GM19452 (cell line): Measurements from ENCODE around the gene SCAMP1.
"Not testable (repeated sequence)": the region's sequence is repeated elsewhere in the genome, so short reads cannot be mapped to it uniquely, and the experiment has no call there.

Experiments used
- ATAC-seq: cut with Tn5 transposase; IDR thresholded peaks from one replicate; pipeline ENCODE4 v1.9.1; 2021; ENCODE audit not compliant: unreplicated experiment

Gene SCAMP1, protein sequence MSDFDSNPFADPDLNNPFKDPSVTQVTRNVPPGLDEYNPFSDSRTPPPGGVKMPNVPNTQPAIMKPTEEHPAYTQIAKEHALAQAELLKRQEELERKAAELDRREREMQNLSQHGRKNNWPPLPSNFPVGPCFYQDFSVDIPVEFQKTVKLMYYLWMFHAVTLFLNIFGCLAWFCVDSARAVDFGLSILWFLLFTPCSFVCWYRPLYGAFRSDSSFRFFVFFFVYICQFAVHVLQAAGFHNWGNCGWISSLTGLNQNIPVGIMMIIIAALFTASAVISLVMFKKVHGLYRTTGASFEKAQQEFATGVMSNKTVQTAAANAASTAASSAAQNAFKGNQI

DNA sequence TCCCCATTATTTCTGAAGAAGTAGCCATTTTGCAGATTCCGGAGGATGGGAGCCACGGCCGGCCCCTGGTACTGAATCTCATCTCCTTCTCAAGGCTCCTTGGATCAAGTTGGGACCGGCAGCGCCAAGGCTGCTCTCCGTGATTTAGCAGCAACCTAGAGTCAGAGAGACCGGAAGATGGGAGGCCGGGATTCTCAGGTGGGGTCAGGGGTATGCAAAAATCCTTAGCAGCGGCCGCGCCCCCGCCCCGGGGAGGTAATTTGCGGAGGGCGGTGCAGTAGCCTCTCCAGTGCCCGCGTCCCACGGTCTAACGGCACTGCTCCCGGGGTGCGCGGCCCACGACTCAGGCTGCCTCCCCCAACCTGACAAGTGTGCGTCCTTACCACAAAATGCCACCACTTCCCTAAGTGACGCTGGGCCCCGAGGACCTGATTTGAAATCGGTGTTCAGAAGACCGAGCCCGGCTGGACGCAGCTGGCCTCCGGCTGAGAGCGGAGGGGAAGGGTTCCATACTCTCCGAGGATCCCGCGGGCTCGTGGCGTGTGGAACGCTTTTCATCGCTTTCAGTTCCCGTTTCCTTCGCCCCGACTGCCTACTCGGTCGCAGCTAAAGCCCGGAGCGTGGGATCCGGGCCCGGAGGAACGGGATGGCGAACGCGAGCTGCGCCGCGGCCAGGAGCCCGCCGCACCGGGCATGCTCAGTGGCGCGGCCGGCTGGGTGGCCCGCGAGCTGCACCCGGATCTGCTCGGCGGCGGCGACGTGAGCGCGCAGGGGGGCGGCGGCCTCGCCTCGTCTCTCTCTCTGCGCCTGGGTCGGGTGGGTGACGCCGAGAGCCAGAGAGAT, at the start of gene SCAMP1:
Gene SCAMP1 (plus strand): TSS at position 787 of the 843 bp plus-strand sequence. CDS start 55 bp downstream, at position 842.
- peak; percentile 87 for ATAC-seq

DNA sequence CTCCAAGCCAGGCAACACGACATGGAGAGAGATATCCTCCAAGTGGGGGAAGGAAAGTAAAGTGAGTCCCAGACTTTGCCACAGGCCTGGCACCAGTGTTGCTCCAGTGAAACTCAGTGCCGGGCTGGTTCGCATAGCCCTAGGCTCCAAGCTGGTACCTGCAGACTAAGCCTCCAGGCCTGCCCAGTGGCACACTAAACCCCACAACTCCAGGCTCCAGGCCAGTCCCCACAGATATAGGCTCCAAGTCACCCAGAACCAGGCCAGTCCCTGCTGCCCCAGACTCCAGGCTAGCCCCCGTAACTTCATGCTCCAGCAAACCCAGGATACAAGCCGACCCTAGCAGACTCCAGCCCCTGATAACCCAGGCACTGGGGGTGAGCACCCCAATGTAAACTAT, 42.9 kb upstream of the SCAMP1 start:
- no peak for ATAC-seq

DNA sequence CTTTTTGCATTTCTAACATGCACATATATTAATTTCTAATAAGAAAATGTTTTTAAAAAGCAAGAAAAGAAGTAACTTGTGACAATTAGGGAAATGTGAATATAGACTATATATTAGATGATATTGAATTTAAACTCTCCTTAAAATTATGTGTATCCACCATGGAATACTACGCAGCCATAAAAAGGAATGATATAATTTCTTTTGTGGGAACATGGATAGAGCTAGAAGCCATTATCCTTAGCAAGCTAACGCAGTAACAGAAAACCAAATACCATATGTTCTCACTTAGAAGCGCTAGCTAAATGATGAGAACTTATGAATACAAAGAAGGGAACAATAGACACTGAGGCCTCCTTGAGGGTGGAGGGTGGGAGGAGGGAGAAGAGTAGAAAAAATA, 42.1 kb upstream of the SCAMP1 start:
- no peak for ATAC-seq

DNA sequence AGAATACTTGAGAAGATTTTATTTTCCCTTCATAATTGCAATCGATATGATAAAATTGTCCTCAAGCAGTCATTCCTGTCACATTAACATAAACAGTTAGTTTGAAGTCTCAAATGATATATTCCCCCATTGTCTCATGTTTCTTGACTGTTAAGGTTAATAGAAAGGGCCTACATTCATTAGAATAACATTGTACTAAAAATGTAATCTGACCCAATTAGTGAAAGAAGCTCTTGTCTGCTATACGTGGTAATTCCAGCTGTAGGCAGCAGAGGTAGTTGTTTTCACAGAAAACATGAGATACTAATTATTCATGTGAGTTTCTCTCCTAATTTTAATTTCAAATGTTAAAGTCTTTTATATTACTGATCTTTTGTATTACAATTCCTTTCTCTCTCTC, 40.0 kb upstream of the SCAMP1 start:
- no peak for ATAC-seq

DNA sequence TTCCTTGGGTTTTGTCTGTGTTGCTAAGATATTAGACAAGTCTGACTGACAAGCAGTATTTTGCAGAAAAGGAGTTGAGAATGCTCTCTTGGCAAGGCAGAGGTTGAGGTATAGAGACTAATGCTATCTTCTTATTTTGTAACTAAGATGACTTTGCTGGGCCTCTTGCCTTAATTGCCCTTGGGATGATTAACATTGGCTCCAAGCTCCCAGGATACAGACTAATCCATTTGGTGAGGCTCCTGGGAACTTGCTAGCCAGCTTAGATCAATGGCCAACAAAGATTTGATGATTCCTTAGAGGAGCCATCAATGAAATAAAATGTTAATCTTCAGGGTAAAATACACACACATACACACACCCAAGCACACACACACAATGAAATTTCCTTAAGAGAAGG, 37.2 kb upstream of the SCAMP1 start:
- no peak for ATAC-seq

DNA sequence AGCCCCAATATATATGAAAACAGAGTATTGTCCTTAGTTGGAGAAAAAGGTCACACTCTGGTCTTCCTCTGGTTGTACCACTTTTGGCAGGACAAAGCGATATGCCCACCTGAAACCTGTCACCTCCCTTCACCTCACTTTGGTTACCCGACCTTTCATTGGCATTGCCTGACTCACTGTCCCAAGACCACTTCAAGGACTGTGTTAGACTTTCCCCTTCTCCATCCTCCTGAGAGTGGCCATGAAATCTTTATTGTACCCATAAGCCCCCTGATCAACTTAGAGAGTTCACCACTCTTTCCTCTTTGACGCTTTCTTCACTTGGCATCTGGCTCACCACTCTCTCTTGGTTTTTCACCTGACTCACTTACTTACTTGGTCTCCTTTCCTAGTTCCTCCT, 33.5 kb upstream of the SCAMP1 start:
- no peak for ATAC-seq

DNA sequence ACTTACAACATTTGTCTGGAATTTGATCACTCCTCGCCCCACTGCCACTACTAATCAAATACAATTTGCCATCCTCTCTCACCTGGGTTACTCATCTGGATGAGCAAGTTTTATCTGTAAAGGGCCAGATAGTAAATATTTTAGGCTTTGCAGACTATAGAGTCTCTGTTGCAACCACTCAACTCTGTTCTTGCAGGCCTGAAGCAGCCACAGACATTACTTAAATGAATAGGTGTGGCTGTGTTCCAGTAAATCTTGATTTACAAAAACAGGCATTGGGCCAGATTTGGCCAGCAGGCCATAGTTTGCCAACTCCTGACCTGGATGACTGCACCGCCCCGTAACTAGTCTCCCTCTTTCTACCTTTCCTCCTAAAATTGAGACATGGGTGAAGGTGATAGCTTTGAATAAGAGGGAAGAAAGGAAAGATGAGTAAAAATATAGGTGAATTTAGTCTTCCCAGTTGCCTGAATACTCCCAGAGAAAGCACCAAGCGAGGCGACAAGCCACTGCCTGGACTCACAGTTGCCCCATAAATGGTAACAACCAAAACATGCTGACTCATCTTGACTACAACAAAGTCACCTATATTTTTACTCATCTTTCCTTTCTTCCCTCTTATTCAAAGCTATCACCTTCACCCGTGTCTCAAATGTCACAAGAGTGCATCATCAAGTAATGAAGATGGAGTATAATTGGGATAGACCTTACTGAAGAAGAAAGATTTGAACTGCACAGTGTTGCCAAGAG, 32.5 kb upstream of the SCAMP1 start:
- ATAC-seq: no peak

DNA sequence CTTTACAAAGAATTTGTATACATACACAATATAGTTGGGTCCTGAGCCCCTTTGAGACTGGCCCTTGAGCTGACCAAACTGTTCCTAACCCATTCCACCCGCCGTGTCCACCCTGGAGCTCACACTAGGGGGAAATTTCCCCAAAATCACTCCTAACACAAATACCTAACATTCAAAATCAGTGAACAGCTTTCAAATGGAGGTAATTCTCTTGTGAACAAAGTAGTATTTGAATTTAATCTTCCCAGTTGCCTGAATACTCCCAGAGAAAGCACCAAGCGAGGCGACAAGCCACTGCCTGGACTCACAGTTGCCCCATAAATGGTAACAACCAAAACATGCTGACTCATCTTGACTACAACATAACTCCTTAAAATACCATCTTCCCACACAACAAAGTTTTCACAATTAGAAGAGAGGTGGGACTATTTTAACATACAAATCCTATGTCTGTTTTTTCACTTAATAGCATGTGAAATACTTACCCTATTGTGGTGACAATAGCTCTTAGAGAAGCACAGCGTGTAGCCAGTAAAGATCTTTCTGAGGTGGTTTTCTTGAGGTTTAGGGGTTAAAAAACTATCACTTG, 31.7 kb upstream of the SCAMP1 start:
- no peak for ATAC-seq

DNA sequence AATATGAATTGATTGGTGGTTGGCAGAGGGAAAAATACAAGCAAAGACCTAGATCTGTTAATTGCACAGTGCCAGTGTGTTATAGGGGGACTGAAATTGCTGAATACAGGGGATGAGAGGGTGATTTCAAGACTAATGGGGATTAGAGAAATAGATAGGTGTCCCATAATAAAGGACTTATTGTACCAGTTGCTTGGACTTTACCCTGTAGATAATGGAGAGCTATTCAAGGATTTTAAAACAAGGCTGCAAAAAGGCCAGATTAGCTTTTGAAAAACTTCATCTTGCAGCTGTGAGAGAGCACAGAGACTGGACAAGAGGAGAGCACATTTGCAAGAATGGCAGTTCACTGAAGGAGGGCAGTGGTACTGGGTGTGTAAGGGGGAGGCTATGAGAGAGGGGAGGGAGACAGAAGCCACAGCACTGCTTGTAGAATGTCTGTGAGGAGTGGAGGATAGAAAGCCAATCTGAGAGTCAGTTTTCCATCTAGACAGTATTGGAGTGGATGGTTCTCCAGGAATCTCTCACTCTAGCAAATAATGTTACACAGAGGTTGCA, 28.8 kb upstream of the SCAMP1 start:
- no peak for ATAC-seq

DNA sequence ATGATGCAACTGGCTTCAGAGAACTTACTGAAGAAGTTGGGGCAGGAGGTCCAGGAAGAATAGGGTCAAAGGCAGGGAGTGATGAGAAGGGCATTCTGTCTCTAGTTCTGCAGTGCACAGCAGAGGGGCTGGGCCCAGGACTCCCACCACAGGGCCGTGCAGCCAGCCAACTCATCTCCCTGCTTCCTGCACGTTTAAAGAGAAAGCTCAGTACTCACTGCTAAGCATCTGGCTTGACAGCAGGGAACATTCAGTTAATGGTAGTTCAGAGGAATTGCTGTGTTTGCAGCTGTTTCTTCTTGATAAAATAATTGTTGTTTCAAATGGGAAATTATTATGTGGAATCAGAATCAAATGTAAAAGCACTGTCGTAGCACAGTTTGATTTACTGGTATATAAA, 25.6 kb upstream of the SCAMP1 start:
- no peak for ATAC-seq

DNA sequence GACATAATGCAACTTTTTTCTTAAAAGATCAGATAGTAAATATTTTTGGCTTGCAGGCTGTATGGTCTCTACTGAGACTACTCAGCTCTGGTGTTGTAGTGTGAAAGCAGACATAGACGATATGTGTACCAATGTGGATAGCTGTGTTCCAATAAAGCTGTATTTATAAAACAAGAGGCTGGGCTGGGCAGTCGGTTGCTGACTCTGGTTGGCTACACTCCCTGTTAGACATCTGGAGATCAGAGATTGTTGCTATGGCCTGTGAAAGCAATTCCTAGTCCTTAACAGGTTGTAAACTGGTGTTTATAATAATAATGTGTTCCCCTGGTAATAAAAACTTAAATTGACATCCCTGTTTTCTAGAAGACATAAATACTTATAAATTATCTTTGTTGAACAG, 24.4 kb upstream of the SCAMP1 start:
- ATAC-seq: no peak

DNA sequence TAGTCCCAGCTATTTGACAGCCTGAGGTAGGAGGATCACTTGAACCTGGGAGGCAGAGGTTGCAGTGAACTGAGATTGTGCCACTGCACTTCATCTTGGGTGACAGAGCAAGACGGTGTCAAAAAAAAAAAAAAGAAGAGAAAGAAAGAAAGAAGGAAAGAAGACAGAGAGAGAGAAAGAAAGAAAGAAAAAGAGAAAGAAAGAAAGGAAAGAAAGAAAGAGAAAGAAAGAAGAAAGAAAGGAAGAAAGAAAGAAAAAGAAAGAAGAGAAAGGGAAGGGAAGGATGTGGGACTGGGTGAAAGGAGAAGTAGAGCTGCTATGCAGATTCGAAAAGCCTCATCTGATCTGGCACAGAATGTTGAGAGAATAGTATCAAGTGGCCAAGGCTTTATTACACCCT, 23.7 kb upstream of the SCAMP1 start:
- no peak for ATAC-seq

DNA sequence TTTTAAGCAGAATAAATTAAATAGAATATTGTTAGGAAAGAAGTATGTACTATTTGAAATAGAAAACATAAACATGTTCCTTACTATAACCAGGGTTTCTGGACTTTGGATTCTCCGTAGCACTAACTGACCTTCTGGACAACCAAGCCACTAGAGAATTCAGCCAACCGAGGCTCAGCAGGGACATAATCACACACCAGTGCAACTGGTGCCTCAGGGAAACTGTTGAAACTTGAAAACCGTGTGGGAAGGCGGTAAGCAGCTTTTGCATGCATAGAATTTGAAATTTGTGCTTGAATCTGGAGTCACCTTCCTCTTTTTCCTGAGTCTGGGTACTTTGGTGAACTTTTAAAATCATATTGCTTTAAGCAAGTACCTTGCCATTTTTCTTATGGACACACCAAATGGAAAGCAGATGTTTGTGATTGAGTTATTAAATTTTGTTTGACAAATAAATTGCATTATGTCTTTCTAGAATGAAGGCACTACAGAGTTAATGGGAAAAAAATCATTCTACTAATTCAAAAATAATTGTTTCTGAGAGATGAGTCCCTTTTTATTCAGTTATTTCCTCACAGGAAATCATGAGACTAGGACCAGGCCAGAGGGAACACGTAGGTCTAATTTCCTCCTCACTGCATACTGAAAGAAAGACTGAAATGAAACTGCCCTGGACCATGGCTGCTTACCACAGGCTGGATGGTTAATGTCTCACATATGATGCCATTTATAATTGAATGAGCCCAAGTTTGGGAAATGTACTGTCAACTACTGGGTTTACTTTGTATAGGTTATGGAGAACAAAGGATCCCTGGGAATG, 20.6 kb upstream of the SCAMP1 start:
- no peak for ATAC-seq

DNA sequence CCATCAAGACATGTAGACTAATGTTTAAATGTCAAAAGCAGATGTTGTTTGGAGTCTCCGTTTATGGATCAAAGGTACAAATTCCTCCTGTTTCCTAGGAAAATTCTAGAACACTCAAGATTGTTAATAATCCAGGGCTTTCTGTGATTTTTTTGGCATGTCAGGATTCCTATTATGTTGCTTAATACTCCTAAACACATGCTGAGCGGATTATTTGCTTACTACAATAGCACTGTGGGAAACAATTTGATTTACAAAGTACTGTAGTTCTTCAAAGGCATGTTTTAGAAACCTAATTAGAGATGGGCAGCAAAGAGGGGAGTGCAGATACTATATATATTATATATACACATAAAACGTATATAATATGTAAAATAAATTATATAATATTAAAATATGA, 19.0 kb upstream of the SCAMP1 start:
- ATAC-seq: no peak

DNA sequence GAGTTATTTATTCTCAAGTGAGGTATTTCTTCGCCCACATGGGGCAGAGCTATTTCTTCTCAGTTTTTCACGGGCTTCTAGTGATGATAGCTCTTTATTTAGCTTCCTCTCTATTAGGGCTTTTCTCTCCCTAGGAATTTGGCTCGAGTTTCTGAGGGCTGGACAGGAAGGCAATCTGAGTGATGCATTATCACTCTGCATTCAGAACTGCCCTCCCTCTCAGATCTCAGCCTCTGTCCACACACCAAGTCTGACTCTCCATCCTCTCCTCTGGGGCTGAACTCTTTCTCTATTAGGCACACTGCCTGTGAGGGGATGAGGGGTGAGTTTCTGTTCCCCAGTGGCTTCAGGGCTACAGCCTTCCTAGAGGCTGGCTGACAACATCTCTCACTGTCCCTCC, 14.9 kb upstream of the SCAMP1 start:
- ATAC-seq: no peak

DNA sequence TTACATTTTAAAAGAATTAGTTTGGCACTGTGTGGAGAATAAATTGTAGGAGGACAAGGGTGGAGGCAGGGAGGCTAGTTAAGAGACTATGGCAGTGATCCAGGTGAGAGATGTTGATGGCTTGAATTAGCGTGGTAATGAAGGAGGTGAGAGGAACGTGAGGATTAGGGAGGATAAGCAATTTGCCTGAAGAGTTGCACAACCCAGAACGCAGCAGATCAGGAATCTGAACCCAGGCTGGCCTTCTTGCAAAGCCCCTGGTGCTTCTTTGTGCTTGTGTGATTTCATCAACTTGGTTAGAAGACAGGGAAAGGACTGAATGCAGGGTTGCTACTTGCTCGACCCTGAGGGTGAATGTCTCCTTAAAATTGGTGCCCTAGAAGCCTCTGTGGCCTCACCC, 6.9 kb upstream of the SCAMP1 start:
- no peak for ATAC-seq

DNA sequence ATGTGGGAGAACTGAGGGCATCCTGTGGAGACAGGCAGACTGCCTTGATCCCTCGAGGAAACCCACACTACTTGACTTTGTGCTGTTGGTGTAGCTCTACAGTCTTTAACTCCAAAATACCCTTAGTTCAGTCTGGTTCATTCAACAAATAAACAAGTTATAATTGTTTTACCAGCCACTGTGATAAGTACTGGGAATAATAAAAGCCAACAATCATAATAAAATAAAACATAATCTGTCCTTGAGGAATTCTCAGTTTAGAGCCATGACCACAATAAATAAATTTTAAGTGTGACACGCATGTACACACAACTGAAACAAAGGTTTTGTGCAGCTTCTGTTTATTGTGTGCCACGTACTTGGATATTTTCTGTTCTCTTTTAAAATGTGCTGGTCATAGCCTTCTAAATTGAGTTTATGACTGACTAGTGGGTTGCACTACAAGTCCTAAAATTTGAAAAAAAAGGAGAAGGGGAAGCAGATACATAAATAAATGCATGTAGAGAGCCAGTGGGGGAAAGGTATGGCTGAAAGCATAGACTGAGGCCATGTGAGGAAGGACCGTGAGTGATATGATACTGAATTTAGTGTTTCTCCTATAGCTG, 6.2 kb upstream of the SCAMP1 start:
- ATAC-seq: no peak

DNA sequence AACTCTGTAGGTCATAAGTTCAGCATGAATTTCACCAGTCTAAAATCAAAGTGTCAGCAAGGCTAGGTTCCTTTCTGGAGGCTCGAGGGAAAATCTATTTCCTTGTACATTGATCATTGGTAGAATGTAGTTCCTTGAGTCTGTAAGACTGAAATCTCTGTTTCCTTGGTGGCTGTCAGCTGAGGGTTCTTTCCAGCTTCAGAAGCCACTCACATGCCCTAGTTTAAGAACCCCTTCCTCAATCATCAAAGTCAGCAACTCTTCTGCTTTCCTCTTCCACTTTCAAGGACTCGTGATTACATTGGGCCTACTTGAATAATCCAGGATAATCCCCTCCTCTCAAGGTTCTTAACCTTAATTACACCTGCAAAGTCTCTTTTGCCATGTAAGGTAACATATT, 4.9 kb upstream of the SCAMP1 start:
- ATAC-seq: no peak

DNA sequence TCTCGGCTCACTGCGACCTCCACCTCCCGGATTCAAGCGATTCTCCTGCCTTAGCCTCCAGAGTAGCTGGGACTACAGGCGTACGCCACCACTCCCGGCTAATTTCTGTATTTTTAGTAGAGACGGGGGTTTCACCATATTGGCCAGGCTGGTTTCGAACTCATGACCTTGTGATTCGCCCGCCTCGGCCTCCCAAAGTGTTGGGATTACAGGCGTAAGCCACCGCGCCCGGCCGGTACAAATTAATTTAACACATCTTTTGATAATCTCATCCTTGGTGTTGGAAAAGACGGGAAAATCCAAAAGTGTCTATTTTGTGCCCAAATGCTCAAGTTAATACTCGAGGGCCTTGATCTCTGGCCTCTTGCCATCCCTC, 974 bp upstream of the SCAMP1 start:
- not testable (repeated sequence) for ATAC-seq

DNA sequence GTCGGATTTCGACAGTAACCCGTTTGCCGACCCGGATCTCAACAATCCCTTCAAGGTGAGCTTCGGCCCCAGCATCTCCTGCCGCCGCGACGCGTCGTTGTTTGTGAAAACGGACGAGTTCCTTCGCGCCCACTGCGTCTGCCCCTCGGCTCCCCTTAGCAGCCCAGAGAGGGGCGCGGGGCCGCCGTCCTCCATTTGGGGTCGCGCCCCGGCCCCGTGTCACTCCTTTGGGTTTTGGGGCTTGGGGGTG, 182 bp downstream of the SCAMP1 start:
- ATAC-seq: no peak
